ENCODE data around the gene CTNNA3.

- TF ChIP-seq CTCF (IDR thresholded peaks at IDR 0.05; ENCODE audit: low read depth, low read length, missing input control) (no peak), REST (IDR thresholded peaks at IDR 0.05) (no peak), EGR1 (IDR thresholded peaks at IDR 0.05; ENCODE audit: low read depth in 2 of 2) (no peak), GABPA (IDR thresholded peaks at IDR 0.05 in 1 of 2, conservative IDR thresholded peaks at IDR 0.05 in 1 of 2) (no peak), SP1 (IDR thresholded peaks at IDR 0.05) (no peak), JUND (IDR thresholded peaks at IDR 0.05) (no peak), RXRA (IDR thresholded peaks at IDR 0.05) (no peak), YY1 (IDR thresholded peaks at IDR 0.05) (no peak), FOXA1 (IDR thresholded peaks at IDR 0.05) (no peak), TAF1 (conservative IDR thresholded peaks at IDR 0.05) (no peak), ZBTB33 (IDR thresholded peaks at IDR 0.05) (no peak), RAD21 (IDR thresholded peaks at IDR 0.05) (no peak), MAX (IDR thresholded peaks at IDR 0.05) (no peak), ATF3 (IDR thresholded peaks at IDR 0.05) (no peak)
Observed at GRCh38 chr10:66639371-66639770, 1056.6 kb downstream of the CTNNA3 start.
